SU-DHL-6 (cell line): ENCODE results near the gene PRDM11.

ENCODE experiments used
- H2AFZ ChIP-seq: fragments of 200-600 bp; sonication (generic); 2 replicates; pipeline ENCODE4 v1.6.1; 2014; ENCODE audit warnings: low read depth, mild to moderate bottlenecking, moderate library complexity, mixed read lengths, antibody characterized with exemption, low read length; ENCODE audit not compliant: severe bottlenecking
- H3F3A ChIP-seq: fragments of 200-600 bp; shearing (Covaris generic); 2 replicates; pipeline ENCODE4 v1.6.0; 2016; ENCODE audit warnings: antibody characterized with exemption, mild to moderate bottlenecking; ENCODE audit not compliant: insufficient read depth
- H3K27ac ChIP-seq: fragments of 200-600 bp; sonication (generic); 2 replicates; pipeline ENCODE4 v1.5.1; 2016; ENCODE audit warnings: low read depth, mild to moderate bottlenecking, low read length, moderate library complexity, mixed read lengths
- H3K27me3 ChIP-seq: fragments of 200-600 bp; sonication (generic), shearing (Covaris generic); 2 replicates; pipeline ENCODE4 v1.6.0; 2014; ENCODE audit warnings: mild to moderate bottlenecking, low read length
- H3K36me3 ChIP-seq: fragments of 200-600 bp; sonication (generic); 2 replicates; pipeline ENCODE4 v1.6.1; 2014; ENCODE audit warnings: mild to moderate bottlenecking, low read length, mixed read lengths
- H3K4me2 ChIP-seq: fragments of 300-600, 200-600 bp; shearing (Covaris generic), sonication (generic); 2 replicates; pipeline ENCODE4 v1.6.0; 2014; ENCODE audit warnings: low read length, low read depth, mild to moderate bottlenecking; ENCODE audit not compliant: poor library complexity, severe bottlenecking
- H3K4me3 ChIP-seq: fragments of 200-600 bp; sonication (generic); 2 replicates; pipeline ENCODE4 v1.5.1; 2014; ENCODE audit warnings: antibody characterized with exemption, low read length, mild to moderate bottlenecking, mixed read lengths; ENCODE audit not compliant: insufficient read depth, poor library complexity, severe bottlenecking
- H3K79me2 ChIP-seq: fragments of 200-600 bp; sonication (generic); 2 replicates; pipeline ENCODE4 v1.6.1; 2014; ENCODE audit warnings: mild to moderate bottlenecking, low read length, moderate library complexity; ENCODE audit not compliant: insufficient read depth
- H3K9ac ChIP-seq: fragments of 200-600 bp; sonication (generic); 2 replicates; pipeline ENCODE4 v1.7.0; 2014; ENCODE audit warnings: mild to moderate bottlenecking, low read length
- H3K9me2 ChIP-seq: fragments of 200-600 bp; sonication (generic); replicated peaks from 2 replicates; pipeline ENCODE4 v1.6.1; 2014; ENCODE audit warnings: low read length; ENCODE audit not compliant: insufficient read depth
- H3K9me3 ChIP-seq: fragments of 200-600 bp; sonication (generic); 2 replicates; pipeline ENCODE4 v1.6.1; 2014; ENCODE audit warnings: low read length, mixed read lengths; ENCODE audit not compliant: insufficient read depth
- H4K20me1 ChIP-seq: fragments of 200-600 bp; sonication (generic); 2 replicates; pipeline ENCODE4 v1.6.1; 2014; ENCODE audit warnings: low read depth, mild to moderate bottlenecking, antibody characterized with exemption, low read length, moderate library complexity, mixed read lengths
- CTCF ChIP-seq: fragments of 200-600 bp; sonication (generic); IDR thresholded peaks from one replicate; pipeline ENCODE4 v1.5.1; 2017; ENCODE audit warnings: antibody characterized with exemption, mild to moderate bottlenecking, low read length, moderate library complexity; ENCODE audit not compliant: insufficient read depth, poor library complexity, severe bottlenecking
- EZH2phosphoT487 ChIP-seq: fragments of 200-600 bp; sonication (generic), shearing (Covaris generic); conservative IDR thresholded peaks from 2 replicates; pipeline ENCODE4 v1.6.1; 2018; ENCODE audit warnings: mild to moderate bottlenecking, antibody characterized with exemption, low read length, moderate library complexity, mixed read lengths

The PRDM11 gene

GRCh38 chr11:45208135-45208534 lies 61.7 kb downstream of the PRDM11 start:
- Histone ChIP-seq H3K4me2 (no peak overlapping the region), H3K36me3 (no peaks in the 10 kb centered on the region), H3K9me3 (no peaks in the 10 kb centered on the region), H3F3A (no peaks in the 10 kb centered on the region), H3K9me2 (no peaks in the 10 kb centered on the region), H3K27ac (no peak overlapping the region), H3K9ac (no peak overlapping the region), H3K27me3 (no peaks in the 10 kb centered on the region), H3K79me2 (no peaks in the 10 kb centered on the region), H2AFZ (no peak overlapping the region), H4K20me1 (no peaks in the 10 kb centered on the region), H3K4me3 (no peak overlapping the region)
- TF ChIP-seq CTCF = no peak
- TF ChIP-seq EZH2phosphoT487 = no peak

- Histone ChIP-seq H3K9ac (no peak overlapping the region), H3F3A (no peaks in the 10 kb centered on the region), H3K9me3 (no peaks in the 10 kb centered on the region), H3K27me3 (no peaks in the 10 kb centered on the region), H3K9me2 (no peaks in the 10 kb centered on the region), H3K4me2 (no peak overlapping the region), H3K36me3 (no peaks in the 10 kb centered on the region), H4K20me1 (no peaks in the 10 kb centered on the region), H3K27ac (no peak overlapping the region), H3K79me2 (no peaks in the 10 kb centered on the region), H2AFZ (no peak overlapping the region), H3K4me3 (no peak overlapping the region)
- TF ChIP-seq EZH2phosphoT487 = no peak
- no peak for TF ChIP-seq CTCF
Observed at GRCh38 chr11:45209000-45209879, 62.8 kb downstream of the PRDM11 start.

- no peaks in the 10 kb centered on the region for H3F3A ChIP-seq
- no peak overlapping the region for H3K4me2 ChIP-seq
- H3K27ac ChIP-seq = no peak overlapping the region
- H3K36me3 ChIP-seq = no peaks in the 10 kb centered on the region
- no peaks in the 10 kb centered on the region for H3K9me2 ChIP-seq
- no peak overlapping the region for H2AFZ ChIP-seq
- H4K20me1 ChIP-seq = no peaks in the 10 kb centered on the region
- no peaks in the 10 kb centered on the region for H3K9me3 ChIP-seq
- no peak for TF ChIP-seq CTCF
- no peak for TF ChIP-seq EZH2phosphoT487
- H3K9ac ChIP-seq = no peak overlapping the region
- no peaks in the 10 kb centered on the region for H3K27me3 ChIP-seq
- H3K4me3 ChIP-seq = no peak overlapping the region
- H3K79me2 ChIP-seq = no peaks in the 10 kb centered on the region
Observed at GRCh38 chr11:45209891-45210699, 63.7 kb downstream of the PRDM11 start.
